Measurements from ENCODE around the gene ANKRD39.
A peak's percentile ranks its signal among the peaks of the same experiment; 100 is the strongest.

The ANKRD39 gene

GRCh38 chr2:96819128-96819875, 38.5 kb downstream of the ANKRD39 start:
- DNase-seq (no peak), ATAC-seq (no peak)
- Mint-ChIP-seq H3K9me3 (no peaks in the 10 kb centered on the region), H3K4me3 (peak overlapping the region; percentile 5 to 55), H3K4me1 (peaks cover 52% of the 10 kb centered on the region), H3K27me3 (no peaks in the 10 kb centered on the region), H3K27ac (no peak overlapping the region)

GRCh38 chr2:96817882-96818281, 39.9 kb downstream of the ANKRD39 start:
- no peaks in the 10 kb centered on the region for H3K27me3 Mint-ChIP-seq
- H3K4me1 Mint-ChIP-seq, result peaks cover 56% of the 10 kb centered on the region
- H3K9me3 Mint-ChIP-seq, result no peaks in the 10 kb centered on the region
- no peak for DNase-seq
- ATAC-seq, result no peak
- H3K4me3 Mint-ChIP-seq, result peak overlapping the region; percentile 82 to 83
- no peak overlapping the region for H3K27ac Mint-ChIP-seq

DNA sequence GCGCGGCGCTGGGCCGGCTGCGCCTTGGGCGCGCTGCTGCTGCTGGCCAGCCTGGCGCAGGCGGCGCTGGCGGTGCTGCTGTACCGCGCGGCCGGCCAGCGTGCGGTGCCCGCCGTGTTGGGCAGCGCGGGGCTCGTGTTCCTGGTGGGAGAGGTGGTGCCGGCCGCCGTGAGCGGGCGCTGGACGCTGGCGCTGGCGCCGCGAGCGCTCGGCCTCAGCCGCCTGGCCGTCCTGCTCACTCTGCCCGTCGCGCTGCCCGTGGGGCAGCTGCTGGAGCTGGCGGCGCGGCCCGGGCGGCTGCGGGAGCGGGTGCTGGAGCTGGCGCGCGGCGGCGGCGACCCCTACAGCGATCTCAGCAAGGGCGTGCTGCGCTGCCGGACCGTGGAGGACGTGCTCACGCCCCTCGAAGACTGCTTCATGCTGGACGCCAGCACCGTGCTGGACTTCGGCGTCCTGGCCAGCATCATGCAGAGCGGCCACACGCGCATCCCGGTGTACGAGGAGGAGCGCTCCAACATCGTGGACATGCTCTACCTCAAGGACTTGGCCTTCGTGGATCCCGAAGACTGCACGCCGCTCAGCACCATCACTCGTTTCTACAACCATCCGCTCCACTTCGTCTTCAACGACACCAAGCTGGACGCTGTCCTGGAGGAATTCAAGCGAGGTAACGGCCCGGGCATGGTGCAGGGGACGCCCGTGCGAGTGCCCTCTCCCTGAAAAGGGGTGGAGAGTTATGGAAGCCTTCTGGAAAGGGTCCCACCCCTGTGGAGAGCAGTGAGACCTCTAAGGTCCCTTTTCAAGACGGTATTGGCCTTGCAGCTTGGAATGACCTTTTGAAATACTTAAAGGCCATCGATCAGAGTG, 40.7 kb downstream of the ANKRD39 start:
- H3K9me3 Mint-ChIP-seq, result no peaks in the 10 kb centered on the region
- peaks cover 62% of the 10 kb centered on the region for H3K4me1 Mint-ChIP-seq
- H3K27ac Mint-ChIP-seq, result no peak overlapping the region
- no peaks in the 10 kb centered on the region for H3K27me3 Mint-ChIP-seq
- no peak for ATAC-seq
- H3K4me3 Mint-ChIP-seq, result peak overlapping the region; percentile 82 to 83
- DNase-seq, result no peak

DNA sequence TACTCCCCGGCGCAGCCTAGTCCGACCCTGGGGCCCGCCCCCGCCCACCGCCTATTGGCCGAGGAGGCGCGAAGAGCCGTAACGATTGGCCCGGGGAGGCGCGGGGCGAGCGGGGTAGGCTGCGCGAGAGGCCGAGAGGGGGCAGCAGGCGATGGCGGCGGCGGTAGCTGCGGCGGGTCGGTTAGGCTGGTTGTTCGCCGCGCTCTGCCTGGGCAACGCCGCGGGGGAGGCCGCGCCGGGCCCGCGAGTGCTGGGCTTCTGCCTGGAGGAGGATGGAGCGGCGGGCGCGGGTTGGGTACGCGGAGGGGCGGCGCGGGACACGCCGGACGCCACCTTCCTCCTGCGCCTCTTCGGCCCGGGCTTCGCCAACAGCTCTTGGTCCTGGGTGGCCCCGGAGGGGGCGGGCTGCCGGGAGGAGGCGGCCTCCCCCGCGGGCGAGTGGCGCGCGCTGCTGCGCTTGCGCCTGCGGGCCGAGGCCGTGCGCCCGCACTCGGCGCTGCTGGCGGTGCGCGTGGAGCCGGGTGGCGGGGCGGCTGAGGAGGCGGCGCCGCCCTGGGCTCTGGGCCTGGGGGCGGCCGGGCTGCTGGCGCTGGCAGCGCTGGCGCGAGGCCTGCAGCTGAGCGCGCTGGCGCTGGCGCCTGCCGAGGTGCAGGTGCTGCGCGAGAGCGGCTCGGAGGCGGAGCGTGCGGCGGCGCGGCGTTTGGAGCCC, 41.5 kb downstream of the ANKRD39 start, which contains the start of gene CNNM3:
TSS of gene CNNM3 (plus strand) at position 142 of the 709 bp plus-strand sequence. CDS start at position 152, 10 bp downstream.
- Mint-ChIP-seq H3K27me3 (no peaks in the 10 kb centered on the region), H3K27ac (peak within 1 kb of the TSS in 1 of 2 donors; percentile 21), H3K9me3 (no peaks in the 10 kb centered on the region), H3K4me1 (peaks cover 60% of the 10 kb centered on the region), H3K4me3 (peak within 1 kb of the TSS; percentile 84 to 89)
- peak; percentile 96 to 97 for DNase-seq
- ATAC-seq, result peak; percentile 95

- Mint-ChIP-seq H3K4me1 (peaks cover 52% of the 10 kb centered on the region), H3K4me3 (peak overlapping the region; percentile 84 to 89), H3K27me3 (no peaks in the 10 kb centered on the region), H3K27ac (peak overlapping the region in 1 of 2 donors; percentile 21), H3K9me3 (no peaks in the 10 kb centered on the region)
- DNase-seq, result peak in 1 of 2 donors; percentile 24
- peak; percentile 5 for ATAC-seq
These were observed 42.3 kb downstream of the ANKRD39 start for GRCh38 chr2:96815326-96816126.

- Mint-ChIP-seq H3K27ac (no peak overlapping the region), H3K9me3 (no peaks in the 10 kb centered on the region), H3K27me3 (no peaks in the 10 kb centered on the region), H3K4me1 (peaks cover 34% of the 10 kb centered on the region), H3K4me3 (no peak overlapping the region)
- ATAC-seq (no peak), DNase-seq (no peak)
These were observed 44.2 kb downstream of the ANKRD39 start for GRCh38 chr2:96813656-96814055.

DNA sequence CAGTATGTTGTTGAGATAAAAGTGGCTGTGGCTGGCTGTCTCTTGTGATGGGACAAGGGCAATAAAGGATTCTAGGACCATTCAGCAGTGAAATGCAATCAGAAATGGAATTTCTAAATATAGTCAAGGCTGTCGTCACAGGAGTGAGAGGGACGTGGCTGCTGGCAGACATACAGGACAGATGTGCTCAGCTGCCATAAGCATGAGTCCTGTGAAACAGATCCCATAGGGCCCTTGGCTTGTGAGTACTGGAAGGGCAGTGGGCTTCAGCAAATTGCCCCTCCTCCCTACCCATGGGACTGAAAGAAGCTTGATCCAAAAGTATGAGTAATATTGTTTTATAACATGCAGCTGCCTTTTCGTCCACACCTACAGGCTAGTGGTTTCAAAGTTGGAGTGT, 45.9 kb downstream of the ANKRD39 start:
- H3K9me3 Mint-ChIP-seq, result no peaks in the 10 kb centered on the region
- no peak for DNase-seq
- H3K4me3 Mint-ChIP-seq, result no peak overlapping the region
- H3K27ac Mint-ChIP-seq, result no peak overlapping the region
- ATAC-seq, result no peak
- no peaks in the 10 kb centered on the region for H3K27me3 Mint-ChIP-seq
- peaks cover 19% of the 10 kb centered on the region for H3K4me1 Mint-ChIP-seq

DNA sequence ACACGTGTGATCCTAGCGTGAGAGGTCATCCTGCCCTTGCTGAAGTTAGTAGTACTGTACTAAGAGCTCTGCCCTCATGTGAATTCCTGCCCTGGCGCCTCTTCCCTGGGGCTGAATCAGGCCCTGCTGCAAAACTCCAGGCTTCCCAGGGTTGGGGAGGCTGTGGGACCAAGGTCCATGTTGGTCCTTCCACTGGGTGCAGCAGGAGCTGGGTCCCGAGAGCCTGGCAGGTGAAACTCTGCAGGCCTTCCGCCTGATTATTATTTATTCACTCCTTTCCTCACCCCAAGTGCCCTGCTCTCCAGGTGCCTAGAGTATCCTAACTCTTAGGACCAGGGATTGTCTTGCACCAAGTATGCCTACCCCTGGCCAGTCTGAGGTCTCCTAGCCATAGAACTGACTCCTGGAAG, 47.0 kb downstream of the ANKRD39 start:
- no peak overlapping the region for H3K27ac Mint-ChIP-seq
- ATAC-seq, result no peak
- H3K9me3 Mint-ChIP-seq, result no peaks in the 10 kb centered on the region
- no peak overlapping the region for H3K4me3 Mint-ChIP-seq
- H3K4me1 Mint-ChIP-seq, result peaks cover 27% of the 10 kb centered on the region
- no peak for DNase-seq
- no peaks in the 10 kb centered on the region for H3K27me3 Mint-ChIP-seq

DNA sequence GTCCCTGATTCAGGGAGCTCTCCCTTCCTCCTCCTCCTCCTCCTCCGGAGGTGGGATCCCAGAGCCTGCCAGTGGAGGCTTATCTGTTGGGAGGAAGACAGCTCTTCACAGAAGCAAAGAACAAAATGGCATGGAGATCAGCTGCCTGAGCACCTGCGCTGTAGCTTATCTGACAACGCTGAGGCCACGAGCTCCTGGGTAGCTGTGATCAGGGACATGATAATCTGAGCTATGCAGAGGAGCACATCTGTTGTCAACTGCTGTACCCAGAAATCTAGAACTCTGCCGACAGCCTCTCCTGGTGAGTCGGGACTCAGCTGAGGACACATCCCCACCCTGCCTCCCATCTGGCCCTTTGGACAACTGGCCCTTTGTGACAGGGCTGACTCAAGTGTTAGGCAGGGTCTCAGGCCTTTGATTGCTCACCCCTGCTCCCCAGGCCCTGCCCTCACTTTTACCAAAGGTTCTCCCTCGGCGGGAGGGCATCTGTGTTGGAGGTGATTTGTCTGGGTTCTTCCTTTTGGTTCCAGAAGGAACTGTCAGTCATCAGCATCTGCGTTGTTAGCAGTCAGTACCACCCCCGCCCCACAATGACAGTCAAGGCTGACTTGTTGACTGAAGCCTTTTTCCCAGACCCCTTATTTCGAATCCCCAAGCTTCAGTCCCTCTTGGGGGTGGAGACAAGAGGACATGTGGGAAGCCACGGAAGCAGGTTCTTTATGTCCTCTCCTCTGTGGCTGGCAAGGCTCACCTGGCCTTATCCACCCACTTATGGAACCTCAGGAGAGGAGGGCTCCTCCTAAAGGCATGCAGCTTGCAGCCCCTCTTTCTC, 47.6 kb downstream of the ANKRD39 start:
- H3K9me3 Mint-ChIP-seq, result no peaks in the 10 kb centered on the region
- peaks cover 22% of the 10 kb centered on the region for H3K4me1 Mint-ChIP-seq
- H3K27me3 Mint-ChIP-seq, result no peaks in the 10 kb centered on the region
- no peak for ATAC-seq
- no peak overlapping the region for H3K27ac Mint-ChIP-seq
- no peak for DNase-seq
- no peak overlapping the region for H3K4me3 Mint-ChIP-seq

DNA sequence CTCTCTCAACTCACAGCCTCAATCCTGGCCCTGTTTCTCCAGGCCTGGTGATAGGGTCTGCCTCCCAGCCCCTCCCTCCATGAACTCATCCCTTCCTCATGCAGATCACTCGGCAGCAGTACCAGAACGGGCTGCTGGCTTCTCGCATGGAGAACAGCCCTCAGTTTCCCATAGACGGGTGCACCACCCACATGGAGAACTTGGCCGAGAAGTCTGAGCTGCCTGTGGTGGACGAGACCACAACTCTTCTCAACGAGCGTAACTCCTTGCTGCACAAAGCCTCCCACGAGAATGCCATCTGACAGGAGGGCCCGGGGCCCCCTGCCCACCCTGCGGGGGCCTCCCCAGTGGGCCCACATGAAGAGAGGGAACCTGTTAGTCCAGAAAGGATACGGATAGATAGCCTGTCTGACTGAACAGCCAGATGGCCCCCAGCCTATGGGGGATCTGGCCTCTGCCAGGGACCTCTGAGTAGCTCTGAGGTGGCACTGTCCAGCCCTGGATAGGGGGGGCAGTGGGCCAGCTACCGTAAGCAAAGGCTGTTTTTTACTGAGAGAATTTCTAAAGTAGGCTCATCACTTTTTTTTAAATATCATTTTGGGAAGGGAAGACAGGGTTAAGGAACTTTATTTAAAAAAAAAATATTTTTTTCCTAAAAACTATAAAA, 48.5 kb downstream of the ANKRD39 start:
- ATAC-seq (no peak), DNase-seq (no peak)
- no peak overlapping the region for H3K4me3 Mint-ChIP-seq
- H3K27ac Mint-ChIP-seq, result no peak overlapping the region
- no peaks in the 10 kb centered on the region for H3K27me3 Mint-ChIP-seq
- H3K9me3 Mint-ChIP-seq, result no peaks in the 10 kb centered on the region
- peaks cover 19% of the 10 kb centered on the region for H3K4me1 Mint-ChIP-seq

DNA sequence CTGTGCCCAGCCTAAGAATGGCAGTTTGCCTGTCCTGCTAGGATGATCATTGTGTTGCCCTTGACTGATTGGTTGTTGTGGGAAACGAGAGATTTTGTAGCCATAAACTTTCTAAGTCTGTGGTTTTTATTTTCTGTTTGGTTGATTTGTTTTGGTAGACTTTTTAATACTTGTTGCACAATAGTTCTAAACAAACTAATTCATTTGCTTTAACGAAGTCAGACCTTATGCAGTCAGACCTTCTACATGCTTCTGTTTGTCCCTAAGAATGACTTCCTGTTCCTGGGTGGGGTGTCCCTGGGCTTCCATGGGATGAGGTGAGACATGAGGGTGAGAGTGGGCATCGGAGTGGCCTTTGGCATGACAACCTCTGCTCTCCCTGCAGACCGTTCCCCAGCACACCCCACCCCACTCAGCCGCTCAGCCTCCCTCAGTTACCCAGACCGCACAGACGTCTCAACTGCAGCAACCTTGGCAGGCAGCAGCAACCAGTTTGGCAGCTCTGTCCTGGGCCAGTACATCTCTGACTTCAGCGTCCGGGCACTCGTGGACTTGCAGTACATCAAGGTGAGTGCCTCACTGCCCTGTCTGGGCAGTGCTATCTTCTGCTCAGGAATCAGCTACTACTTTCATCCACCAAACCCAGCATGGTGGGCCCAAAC, 49.5 kb downstream of the ANKRD39 start:
- ATAC-seq, result no peak
- Mint-ChIP-seq H3K27me3 (no peaks in the 10 kb centered on the region), H3K4me3 (no peak overlapping the region), H3K9me3 (no peaks in the 10 kb centered on the region), H3K27ac (no peak overlapping the region), H3K4me1 (peaks cover 19% of the 10 kb centered on the region)
- no peak for DNase-seq

DNA sequence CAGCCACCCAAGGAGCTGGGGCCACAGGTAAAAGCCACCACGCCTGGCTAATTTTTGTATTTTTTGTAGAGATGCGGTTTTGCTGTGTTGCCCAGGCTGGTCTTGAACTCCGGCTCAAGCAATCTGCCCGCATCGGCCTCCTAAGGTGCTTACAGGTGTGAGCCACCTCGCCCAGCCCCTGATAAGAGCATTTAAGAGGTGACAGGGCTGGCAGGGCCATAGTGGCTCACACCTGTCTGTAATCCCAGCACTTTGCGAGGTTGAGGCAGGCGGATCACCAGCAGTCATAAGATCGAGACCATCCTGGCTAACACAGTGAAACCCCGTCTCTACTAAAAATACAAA, 50.7 kb downstream of the ANKRD39 start:
- Mint-ChIP-seq H3K4me3 (no peak overlapping the region), H3K4me1 (peaks cover 8% of the 10 kb centered on the region), H3K9me3 (no peaks in the 10 kb centered on the region), H3K27ac (no peak overlapping the region), H3K27me3 (no peaks in the 10 kb centered on the region)
- DNase-seq (no peak), ATAC-seq (no peak)

GRCh38 chr2:96806468-96807126, 51.2 kb downstream of the ANKRD39 start:
- DNase-seq (no peak), ATAC-seq (peak; percentile 56)
- H3K27me3 Mint-ChIP-seq, result no peaks in the 10 kb centered on the region
- H3K4me3 Mint-ChIP-seq, result no peak overlapping the region
- H3K9me3 Mint-ChIP-seq, result no peaks in the 10 kb centered on the region
- H3K4me1 Mint-ChIP-seq, result peaks cover 8% of the 10 kb centered on the region
- no peak overlapping the region for H3K27ac Mint-ChIP-seq
